Gastrocnemius medialis (tissue), 4 donors: ENCODE measurements around the gene TRIM7. TPM values are rescaled to one million over a fixed set of nuclear protein-coding genes. Genes with fewer than 3 reads are reported as not detected.
"Not testable (repeated sequence)": the region's sequence is repeated elsewhere in the genome, so short reads cannot be mapped to it uniquely, and the experiment has no call there.

ENCODE experiments used
- ATAC-seq, 2 donors: fragments of 150-250 bp; one replicate each; pipeline ENCODE4 v1.9.1; 2016
- DNase-seq, 2 donors: peaks; one replicate each; pipeline ENCODE4 v3.0.0-alpha.2; 2019
- H3K27ac ChIP-seq, 4 donors: fragments of 200-600 bp; sonication (generic); 1 replicate in 1 of 4; 2 replicates in 3 of 4; pipeline ENCODE4 v1.5.1; 2016 to 2018; ENCODE audit warnings: mild to moderate bottlenecking in 2 of 4, moderate library complexity in 1 of 4
- H3K27me3 ChIP-seq, 3 donors: fragments of 200-600 bp; sonication (generic) in 2 of 3; 1 replicate in 1 of 3; 2 replicates in 2 of 3; pipeline versions ENCODE4 v1.5.1 to v1.6.0; 2016 to 2019; ENCODE audit warnings: mild to moderate bottlenecking in 1 of 3, moderate library complexity in 1 of 3
- H3K36me3 ChIP-seq, 2 donors: fragments of 200-600 bp; sonication (generic) in 1 of 2; one replicate each; pipeline ENCODE4 v1.5.1; 2017 to 2018
- H3K4me1 ChIP-seq, 2 donors: fragments of 200-600 bp; sonication (generic) in 1 of 2; one replicate each; pipeline ENCODE4 v1.5.1; 2016 to 2017; ENCODE audit warnings: mild to moderate bottlenecking in 2 of 2
- H3K4me3 ChIP-seq, 4 donors: fragments of 200-600 bp; sonication (generic) in 3 of 4; 1 replicate in 1 of 4; 2 replicates in 3 of 4; pipeline ENCODE4 v1.5.1; 2016 to 2019; ENCODE audit warnings: mild to moderate bottlenecking in 2 of 4
- H3K9me3 ChIP-seq, 3 donors: fragments of 200-600 bp; sonication (generic) in 2 of 3; 1 replicate in 1 of 3; 2 replicates in 2 of 3; pipeline ENCODE4 v1.5.1; 2016 to 2019
- CTCF ChIP-seq, 5 experiments: fragments of 450-650 bp in 3 of 5; fragments of 200-600 bp in 2 of 5; sonication (generic) in 2 of 5; IDR thresholded peaks in 4 of 5; conservative IDR thresholded peaks in 1 of 5; 1 replicate in 4 of 5; 2 replicates in 1 of 5; pipeline ENCODE4 v1.5.1; 2016 to 2019; ENCODE audit warnings: antibody characterized with exemption in 5 of 5, mild to moderate bottlenecking in 3 of 5, moderate library complexity in 3 of 5
- POLR2A ChIP-seq, 2 donors: fragments of 450-650 bp; IDR thresholded peaks; one replicate each; pipeline ENCODE4 v1.6.1; 2017; ENCODE audit warnings: antibody characterized with exemption in 2 of 2, mild to moderate bottlenecking in 2 of 2, moderate library complexity in 2 of 2
- in situ Hi-C, 4 donors: fragments of 200-750 bp; cut with MboI; loops; one replicate each; pipeline versions ENCODE4 v1.15.0 to v1.8.0; 2017; ENCODE audit warnings: low sequenced_read_pairs in 4 of 4
- intact Hi-C: fragments of 100-400 bp; cut with DNase I; formaldehyde crosslinking; loops from one replicate; pipeline ENCODE4 v1.15.1; 2023; ENCODE audit warnings: low total_unique reads
- total RNA-seq, 4 donors: library from RNA; depleted of rRNA; stranded (reverse); fragments of >200 nt; gene quantifications; one replicate each; pipeline versions ENCODE4 v1.1.0 to v1.2.3, GENCODE V29; 2016

TRIM7 gene
- total RNA-seq, 4 donors from 2014 or later = 27.9 to 58.4 (median 47.1) TPM

- H3K4me1 ChIP-seq = peaks cover 0 to 3% of the 10 kb centered on the region in 2 donors
- intact Hi-C loops = no loop called here
- ATAC-seq = peak in 1 of 2 donors; percentile 36
- H3K27me3 ChIP-seq = peaks cover 69 to 75% (median 74%) of the 10 kb centered on the region in 3 donors
- peak overlapping the region in 1 of 4 donors; percentile 12 for H3K4me3 ChIP-seq
- in situ Hi-C loops = no loop called here
- H3K9me3 ChIP-seq = no peaks in the 10 kb centered on the region
- no peaks in the 10 kb centered on the region for H3K36me3 ChIP-seq
- peak overlapping the region in 1 of 4 donors; percentile 50 for H3K27ac ChIP-seq
- peak in 1 of 5 experiments; percentile 28 for TF ChIP-seq CTCF (IDR thresholded peaks at IDR 0.05 in 4 of 5, conservative IDR thresholded peaks at IDR 0.05 in 1 of 5)
- no peak for TF ChIP-seq POLR2A (IDR thresholded peaks at IDR 0.05)
- DNase-seq = no peak
These were observed 32.0 kb downstream of the TRIM7 start for GRCh38 chr5:181173027-181173419.

- intact Hi-C loops = no loop called here
- ATAC-seq (no peak), DNase-seq (no peak)
- Histone ChIP-seq H3K36me3 (no peaks in the 10 kb centered on the region), H3K27me3 (peaks cover 74 to 85% (median 82%) of the 10 kb centered on the region in 3 donors), H3K9me3 (no peaks in the 10 kb centered on the region), H3K4me3 (no peak overlapping the region), H3K27ac (no peak overlapping the region), H3K4me1 (peaks cover 0 to 3% of the 10 kb centered on the region in 2 donors)
- TF ChIP-seq POLR2A (IDR thresholded peaks at IDR 0.05) (no peak), CTCF (IDR thresholded peaks at IDR 0.05 in 4 of 5, conservative IDR thresholded peaks at IDR 0.05 in 1 of 5) (no peak)
- in situ Hi-C loops = no loop called here
These were observed 33.2 kb downstream of the TRIM7 start for GRCh38 chr5:181171782-181172181.

GRCh38 chr5:181170996-181171395, 34.0 kb downstream of the TRIM7 start:
- Histone ChIP-seq H3K4me1 (peaks cover 0 to 3% of the 10 kb centered on the region in 2 donors), H3K36me3 (no peaks in the 10 kb centered on the region), H3K27ac (no peak overlapping the region), H3K4me3 (no peak overlapping the region), H3K9me3 (no peaks in the 10 kb centered on the region), H3K27me3 (peaks cover 74 to 89% (median 86%) of the 10 kb centered on the region in 3 donors)
- DNase-seq (no peak), ATAC-seq (no peak)
- in situ Hi-C loops (no loop called here), intact Hi-C loops (no loop called here)
- TF ChIP-seq POLR2A (IDR thresholded peaks at IDR 0.05) = no peak

GRCh38 chr5:181170237-181170825, 34.7 kb downstream of the TRIM7 start:
- H3K27me3 ChIP-seq = peaks cover 69 to 92% (median 91%) of the 10 kb centered on the region in 3 donors
- in situ Hi-C loops = no loop called here
- no peak overlapping the region for H3K4me3 ChIP-seq
- no peak for ATAC-seq
- no peak for DNase-seq
- no peak overlapping the region for H3K27ac ChIP-seq
- no peaks in the 10 kb centered on the region for H3K36me3 ChIP-seq
- intact Hi-C loops = no loop called here
- no peak for TF ChIP-seq CTCF (IDR thresholded peaks at IDR 0.05 in 4 of 5, conservative IDR thresholded peaks at IDR 0.05 in 1 of 5)
- TF ChIP-seq POLR2A (IDR thresholded peaks at IDR 0.05) = no peak
- H3K9me3 ChIP-seq = no peaks in the 10 kb centered on the region
- H3K4me1 ChIP-seq = peaks cover 0 to 3% of the 10 kb centered on the region in 2 donors

GRCh38 chr5:181169459-181170236, 35.3 kb downstream of the TRIM7 start:
- ATAC-seq, intact Hi-C loops, H3K27ac ChIP-seq, H3K4me1 ChIP-seq, in situ Hi-C loops, H3K4me3 ChIP-seq, H3K9me3 ChIP-seq, DNase-seq, H3K36me3 ChIP-seq: not testable (repeated sequence)
- H3K27me3 ChIP-seq = peaks cover 62 to 96% (median 86%) of the 10 kb centered on the region in 3 donors
